Measurements from ENCODE around the gene CHCHD5. TPM values are rescaled to one million over a fixed set of nuclear protein-coding genes. Genes with fewer than 3 reads are reported as not detected.

CHCHD5 gene
- total and polyA plus RNA-seq, 2 of the 4 experiments (the other 2 are of a cell fraction), result 4.8 to 40.1 TPM

- POLR2A ChIA-PET (ENCODE audit: unreplicated experiment), result no interaction called here
- H3K18ac ChIP-seq (ENCODE audit: low read depth, low read length), result no peak overlapping the region
- no peak overlapping the region for H2AK9ac ChIP-seq (replicated peaks; ENCODE audit: low read depth, low read length, poor library complexity)
- H3K56ac ChIP-seq (ENCODE audit: extremely low read depth, insufficient read depth, low read length), result no peak overlapping the region
- no peak overlapping the region for H2BK20ac ChIP-seq (ENCODE audit: low read depth, low read length)
- 100% methylated on average over 2 of the region's 10 CpGs; no CpG with 5 or more reads in 1 of the 2 experiments for WGBS, 2 experiments (ENCODE audit: extremely low coverage in 2 of 2, insufficient read length in 1 of 2)
- no peaks in the 10 kb centered on the region for H3K79me1 ChIP-seq (ENCODE audit: low read depth in 1 of 2, low read length in 2 of 2)
- H3K4me3 ChIP-seq (ENCODE audit: insufficient read depth, low read depth, low read length), result no peak overlapping the region
- dilution Hi-C loops (cut with HindIII; ENCODE audit: low sequenced_read_pairs, unreplicated experiment), result no loop called here
- TF ChIP-seq BHLHE40 (IDR thresholded peaks at IDR 0.05; ENCODE audit: low read depth, low read length), result no peak
- TF ChIP-seq CHD1 (IDR thresholded peaks at IDR 0.05; ENCODE audit: low read depth, low read length), result no peak
- no peak for TF ChIP-seq MXI1 (IDR thresholded peaks at IDR 0.05; ENCODE audit: borderline replicate concordance, low read depth, low read length)
- no peak for TF ChIP-seq MAZ (IDR thresholded peaks at IDR 0.05; ENCODE audit: borderline replicate concordance, low read depth, low read length)
- no peak for TF ChIP-seq ELK1 (IDR thresholded peaks at IDR 0.05; ENCODE audit: borderline replicate concordance, low read depth, low read length)
- TF ChIP-seq CEBPB (IDR thresholded peaks at IDR 0.05; ENCODE audit: low read depth, low read length), result no peak
- TF ChIP-seq, protein P1, sequence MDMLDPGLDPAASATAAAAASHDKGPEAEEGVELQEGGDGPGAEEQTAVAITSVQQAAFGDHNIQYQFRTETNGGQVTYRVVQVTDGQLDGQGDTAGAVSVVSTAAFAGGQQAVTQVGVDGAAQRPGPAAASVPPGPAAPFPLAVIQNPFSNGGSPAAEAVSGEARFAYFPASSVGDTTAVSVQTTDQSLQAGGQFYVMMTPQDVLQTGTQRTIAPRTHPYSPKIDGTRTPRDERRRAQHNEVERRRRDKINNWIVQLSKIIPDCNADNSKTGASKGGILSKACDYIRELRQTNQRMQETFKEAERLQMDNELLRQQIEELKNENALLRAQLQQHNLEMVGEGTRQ (IDR thresholded peaks at IDR 0.05; ENCODE audit: low read depth, low read length), result no peak
- no peak for TF ChIP-seq MAFK (IDR thresholded peaks at IDR 0.05; ENCODE audit: low read depth, low read length)
- TF ChIP-seq RAD21 (IDR thresholded peaks at IDR 0.05; ENCODE audit: low read length), result no peak
- no peak for TF ChIP-seq CTCF (conservative IDR thresholded peaks at IDR 0.05; ENCODE audit: low read depth, low read length)
- TF ChIP-seq FOS (IDR thresholded peaks at IDR 0.05; ENCODE audit: low read depth, low read length), result no peak
- CTCF ChIA-PET, result interaction anchor here (0.9 to 2.4 kb wide), 3 partner anchors 29 to 129 kb away, joined by 3 to 7 read pairs (median 3); no protein-coding TSS in a partner anchor
- no peaks in the 10 kb centered on the region for H3K27me3 ChIP-seq (ENCODE audit: control insufficient read depth, insufficient read depth, low read length)
- no peak overlapping the region for H3K27ac ChIP-seq (ENCODE audit: insufficient read depth, low read length)
- no peak overlapping the region for H2BK120ac ChIP-seq (ENCODE audit: low read depth, low read length)
- no peak overlapping the region for H2AFZ ChIP-seq (replicated peaks; ENCODE audit: low read length, poor library complexity)
- DNase-seq (no peak), ATAC-seq (ENCODE audit: low read depth) (no peak)
- H4K8ac ChIP-seq (ENCODE audit: low read depth in 2 of 2, low read length in 2 of 2), result no peak overlapping the region
- no peak overlapping the region for H3K9ac ChIP-seq (ENCODE audit: low read depth, low read length)
- no peak overlapping the region for H4K5ac ChIP-seq (ENCODE audit: low read depth, low read length)
- H3K14ac ChIP-seq (replicated peaks; ENCODE audit: low read depth, low read length), result no peak overlapping the region
- no peak overlapping the region for H3K4ac ChIP-seq (ENCODE audit: low read depth, low read length)
- no peaks in the 10 kb centered on the region for H3K36me3 ChIP-seq (ENCODE audit: control insufficient read depth, insufficient read depth, low read length)
- H2BK15ac ChIP-seq (ENCODE audit: low read depth, low read length), result no peak overlapping the region
- peaks cover 3% of the 10 kb centered on the region; the same call in 1 of the 2 replicates for H3K9me1 ChIP-seq (ENCODE audit: insufficient read depth, low read length)
- 0 out of 2 replicates have a peak, but pooled peaks cover 2% of the 10 kb centered on the region for H3K4me1 ChIP-seq (ENCODE audit: control insufficient read depth, insufficient read depth, low read length)
- intact Hi-C loops (cut with micrococcal nuclease), result no loop called here
- no peak overlapping the region for H2AK5ac ChIP-seq (ENCODE audit: low read depth, low read length)
- BruUV-seq (replicated peaks), result no TSS peak
- no peak overlapping the region for H3K4me2 ChIP-seq (ENCODE audit: low read depth, low read length)
- in situ Hi-C loops (cut with MboI; ENCODE audit: low sequenced_read_pairs), result no loop called here
- H3K23ac ChIP-seq (ENCODE audit: low read depth, low read length), result no peak overlapping the region
- no peaks in the 10 kb centered on the region for H4K20me1 ChIP-seq (ENCODE audit: insufficient read depth, low read length)
- H4K91ac ChIP-seq (ENCODE audit: insufficient read depth, low read depth, low read length), result no peak overlapping the region
- H3K9me3 ChIP-seq (ENCODE audit: control insufficient read depth, insufficient read depth, low read length), result no peaks in the 10 kb centered on the region
- no peak overlapping the region for H2BK5ac ChIP-seq (ENCODE audit: low read depth, low read length, poor library complexity, severe bottlenecking)
Measured at GRCh38 chr2:112597537-112598322, 13.3 kb downstream of the CHCHD5 start.

Data from IMR-90 (cell line).